Fibroblast of skin of right biceps (primary cell): ENCODE results near the gene PIGU.

Experiments used
- DNase-seq: peaks from one replicate; pipeline ENCODE4 v3.0.0-alpha.2; 2013

The PIGU gene

GRCh38 chr20:34549291-34549928 lies 127.5 kb downstream of the PIGU start:
- no peak for DNase-seq

DNA sequence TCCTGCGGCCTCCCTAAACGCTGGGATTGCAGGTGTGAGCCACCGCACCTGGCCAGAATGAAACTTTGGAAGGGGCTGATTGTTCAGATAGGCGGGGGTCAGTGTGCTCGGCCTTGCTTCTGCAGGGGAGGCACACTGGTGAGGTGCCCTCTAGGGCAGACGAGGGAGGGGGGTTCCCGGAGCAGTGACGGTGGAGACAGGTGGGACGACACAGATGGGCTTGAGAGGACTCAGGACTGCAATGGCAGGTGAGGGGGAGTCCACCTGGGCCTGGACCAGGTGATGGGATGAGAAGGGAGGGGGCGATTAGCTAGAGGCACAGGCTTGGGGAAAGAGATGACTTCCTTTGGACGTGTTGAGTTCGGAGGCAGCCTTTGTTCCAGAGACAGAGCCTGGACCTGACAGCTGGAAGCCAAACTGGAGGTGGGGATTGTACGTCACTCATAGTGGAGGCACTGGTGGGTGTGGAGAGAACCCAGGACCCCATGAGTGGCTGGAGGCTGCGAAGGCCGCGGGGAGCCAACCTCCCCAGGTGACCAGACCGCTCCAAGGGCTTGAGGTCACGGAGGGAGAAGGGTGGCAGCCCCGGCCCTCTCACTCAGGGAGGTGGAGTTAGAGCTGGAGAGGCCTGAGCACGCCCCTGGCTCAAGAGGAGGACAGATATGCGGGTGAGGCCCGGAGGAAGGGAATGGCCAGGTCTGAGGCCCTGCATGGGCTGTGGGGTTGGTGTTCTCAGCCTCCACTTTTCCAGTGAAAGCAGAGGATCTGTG lies 128.9 kb downstream of the PIGU start:
- DNase-seq, result no peak

- no peak for DNase-seq
Measured at GRCh38 chr20:34546751-34547181, 130.1 kb downstream of the PIGU start.

GRCh38 chr20:34544109-34544796 lies 132.6 kb downstream of the PIGU start:
- no peak for DNase-seq

- DNase-seq, result no peak
Measured at GRCh38 chr20:34543463-34544056, 133.3 kb downstream of the PIGU start.

- no peak for DNase-seq
Measured at GRCh38 chr20:34542439-34542838, 134.5 kb downstream of the PIGU start.

DNA sequence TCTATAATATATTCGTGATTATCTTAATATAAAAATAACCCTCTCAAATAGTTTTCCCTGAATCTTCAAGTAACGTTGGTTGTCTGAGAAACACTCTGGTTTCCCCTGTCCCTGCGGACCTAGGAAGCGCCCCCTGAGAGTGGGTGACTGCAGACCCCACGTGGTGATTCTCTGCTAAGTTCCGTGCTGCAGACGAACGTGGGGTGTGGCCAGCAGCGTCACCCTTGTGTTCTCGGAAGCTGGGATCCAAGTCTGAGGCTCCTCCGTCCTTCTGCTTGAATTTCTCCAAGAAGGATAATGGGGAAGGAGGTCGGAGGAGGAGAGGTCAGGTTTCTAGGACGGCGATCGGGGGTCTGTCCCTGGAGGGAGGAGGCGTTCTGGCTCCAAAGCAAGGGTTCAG lies 135.0 kb downstream of the PIGU start:
- DNase-seq, result no peak

DNA sequence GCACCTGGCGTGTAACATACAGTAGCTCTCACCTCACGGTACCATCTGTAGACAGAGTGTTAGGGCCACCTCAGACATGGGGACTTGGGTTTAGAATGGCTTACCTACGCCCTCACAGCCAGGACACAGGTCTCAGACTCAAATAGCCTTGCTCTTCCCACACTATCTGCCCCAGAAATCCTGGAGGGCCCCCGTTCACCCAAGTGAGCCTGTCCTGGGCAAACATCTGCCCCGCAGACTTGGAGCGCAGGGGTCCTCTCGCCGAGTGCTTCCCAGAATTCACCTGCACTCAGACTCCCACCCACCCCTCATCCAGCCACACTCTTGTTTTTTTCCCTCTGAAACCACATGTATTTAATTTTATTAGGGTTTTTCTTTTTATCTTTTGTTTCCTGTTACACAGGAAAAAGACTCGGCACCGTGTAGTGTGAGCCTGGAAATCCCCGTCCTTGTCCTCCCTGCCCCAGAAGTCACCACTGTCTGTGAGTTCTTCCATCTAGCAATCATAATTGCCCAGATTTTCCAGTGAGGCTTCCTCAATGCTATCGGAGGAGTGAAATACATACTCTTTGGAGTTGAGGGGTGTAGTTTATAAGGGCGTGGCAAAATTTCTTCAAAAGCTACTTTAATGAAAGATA lies 135.5 kb downstream of the PIGU start:
- no peak for DNase-seq

DNA sequence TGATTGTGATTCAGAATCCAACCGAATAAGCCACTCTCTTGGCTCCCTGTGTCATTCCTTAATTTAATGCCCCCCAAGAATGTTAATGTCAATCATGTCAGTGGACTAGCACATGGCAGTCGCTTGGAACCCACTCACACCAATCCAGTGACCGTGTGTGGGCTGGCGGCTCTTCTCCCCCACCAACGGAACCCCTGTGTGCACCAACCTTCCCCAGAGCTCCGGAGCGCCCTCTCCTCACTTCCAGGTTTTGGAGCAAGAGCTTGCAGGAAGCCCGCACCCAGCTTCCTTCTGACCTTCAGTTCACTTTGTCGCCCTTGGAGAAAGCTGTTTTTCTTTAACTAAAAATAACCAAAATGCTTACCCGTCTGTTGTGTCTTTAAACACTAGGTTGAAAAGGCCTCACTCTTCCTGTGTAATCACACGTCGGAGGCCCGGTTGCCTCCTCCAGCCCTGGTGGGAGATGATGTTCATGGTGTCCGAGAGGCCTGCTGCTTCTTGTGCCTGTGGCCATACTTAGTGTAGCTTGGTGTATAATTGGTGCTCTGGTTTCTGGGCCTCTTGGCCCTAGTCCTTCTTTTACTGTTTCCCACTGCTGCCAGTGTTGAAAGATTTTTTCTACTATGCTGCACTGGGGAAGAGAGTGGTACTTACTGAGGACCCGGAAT lies 136.2 kb downstream of the PIGU start:
- no peak for DNase-seq

DNA sequence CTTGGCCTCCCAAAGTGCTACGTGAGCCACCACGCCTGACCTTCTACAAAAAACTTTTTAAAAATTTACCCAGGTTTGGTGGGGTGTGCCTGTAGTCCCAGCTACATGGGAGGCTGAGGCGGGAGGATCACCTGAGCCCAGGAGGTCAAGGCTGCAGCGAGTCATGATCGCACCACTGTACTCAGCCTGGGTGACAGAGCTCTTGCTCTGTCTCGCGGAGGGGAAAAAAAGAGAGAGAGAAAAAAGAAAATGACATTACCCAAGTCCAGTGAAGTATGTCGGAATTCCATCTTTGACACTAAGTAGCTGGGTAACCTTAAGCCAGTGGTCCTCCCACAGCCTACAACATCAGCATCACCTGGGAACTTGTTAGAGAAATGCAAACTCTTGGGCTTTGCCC lies 137.1 kb downstream of the PIGU start:
- DNase-seq, result no peak

GRCh38 chr20:34538671-34539123 lies 138.2 kb downstream of the PIGU start:
- DNase-seq, result peak; percentile 35

- no peak for DNase-seq
Measured at GRCh38 chr20:34537651-34538050, 139.2 kb downstream of the PIGU start.

- DNase-seq, result peak; percentile 39
Measured at GRCh38 chr20:34536798-34537394, 140.0 kb downstream of the PIGU start.

GRCh38 chr20:34535857-34536256 lies 141.0 kb downstream of the PIGU start:
- DNase-seq, result no peak

DNA sequence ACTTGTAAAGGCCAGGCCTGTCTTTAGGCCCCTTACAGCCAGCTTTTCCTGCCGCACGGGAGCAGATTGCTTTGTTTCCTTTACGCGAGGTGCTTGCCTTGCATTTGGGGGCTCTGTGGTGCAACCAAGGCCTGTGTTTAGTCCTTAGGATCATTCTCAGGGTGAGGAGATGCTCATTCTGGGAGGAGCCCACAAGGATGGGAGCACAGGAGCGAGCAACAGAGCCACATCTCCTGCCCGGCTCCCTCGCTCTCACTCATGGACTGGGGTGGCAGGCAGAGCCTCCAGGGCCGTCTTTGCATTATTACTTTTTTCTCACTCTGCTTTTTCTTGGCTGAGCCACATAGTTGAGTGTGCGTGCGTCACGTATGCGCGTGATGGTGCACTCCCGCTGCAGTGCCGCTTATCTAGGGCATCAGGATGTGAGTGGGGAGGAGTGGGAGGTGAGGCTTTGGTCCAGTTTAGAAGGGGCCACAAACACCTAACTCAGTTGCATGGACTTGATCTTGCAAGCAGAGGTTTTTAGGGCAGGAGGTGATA lies 141.5 kb downstream of the PIGU start:
- no peak for DNase-seq

- no peak for DNase-seq
Measured at GRCh38 chr20:34534391-34535165, 142.3 kb downstream of the PIGU start.

DNA sequence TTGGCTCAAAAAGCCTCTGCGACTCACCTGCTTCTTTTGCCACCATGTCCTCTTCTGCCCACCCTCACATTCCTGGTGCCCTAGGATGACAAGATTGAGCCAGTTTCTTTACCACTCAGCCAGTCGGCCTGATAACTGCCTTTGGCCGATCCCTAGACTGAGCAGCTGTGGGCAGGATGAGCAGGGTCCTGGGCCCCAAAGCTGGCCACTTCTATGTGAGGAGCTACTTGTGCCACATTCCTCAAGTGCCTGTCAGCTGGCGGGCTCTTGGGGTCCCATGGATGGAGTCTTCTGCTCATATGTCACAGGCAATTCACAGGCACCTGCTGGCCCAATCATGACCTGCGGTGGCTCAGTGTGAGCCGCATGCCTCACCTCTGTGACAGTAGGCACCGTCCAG lies 144.1 kb downstream of the PIGU start:
- no peak for DNase-seq

DNA sequence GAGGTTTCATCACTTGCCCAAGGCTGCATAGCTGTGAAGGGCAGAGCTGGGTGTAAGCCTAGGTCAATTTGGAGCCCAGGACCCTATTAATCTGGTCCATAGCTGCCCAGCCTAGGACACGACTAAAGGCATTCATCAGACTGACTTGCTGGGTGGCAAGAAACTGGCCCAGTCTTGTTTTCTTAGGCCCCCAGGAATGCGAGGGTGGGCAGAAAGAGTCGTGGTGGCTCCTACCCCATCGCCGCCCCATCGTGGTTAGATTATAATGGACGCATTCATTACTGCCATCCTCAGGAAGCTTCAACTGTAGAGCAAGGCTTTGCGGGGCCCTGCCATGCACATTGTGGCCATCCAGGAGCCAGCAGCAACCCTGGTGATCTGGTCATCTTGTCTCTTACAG lies 144.6 kb downstream of the PIGU start:
- DNase-seq, result no peak

- no peak for DNase-seq
Measured at GRCh38 chr20:34531608-34532265, 145.2 kb downstream of the PIGU start.

DNA sequence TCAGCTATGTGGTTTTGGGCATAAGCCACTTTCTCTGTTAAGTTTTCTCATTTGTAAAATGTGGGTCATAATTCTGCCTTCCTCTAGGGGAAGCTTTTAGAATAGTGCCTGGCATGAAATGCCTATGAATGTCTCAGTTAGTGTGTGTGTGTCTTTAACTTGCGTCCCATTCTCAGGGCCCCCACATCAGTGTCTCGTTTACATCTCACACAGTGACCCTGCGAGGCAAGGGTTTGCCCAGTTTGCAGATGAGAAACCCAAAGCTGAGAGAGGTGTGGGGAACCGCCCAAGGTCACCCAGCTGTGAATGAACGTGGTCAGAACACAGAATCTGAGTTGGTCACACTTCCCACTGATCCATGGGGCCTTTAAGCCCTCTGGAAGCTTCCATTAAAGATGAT lies 146.6 kb downstream of the PIGU start:
- DNase-seq, result no peak
